Measurements from ENCODE around the gene NUDT9.
"Not testable (repeated sequence)": the region's sequence is repeated elsewhere in the genome, so short reads cannot be mapped to it uniquely, and the experiment has no call there.

The NUDT9 gene

DNA sequence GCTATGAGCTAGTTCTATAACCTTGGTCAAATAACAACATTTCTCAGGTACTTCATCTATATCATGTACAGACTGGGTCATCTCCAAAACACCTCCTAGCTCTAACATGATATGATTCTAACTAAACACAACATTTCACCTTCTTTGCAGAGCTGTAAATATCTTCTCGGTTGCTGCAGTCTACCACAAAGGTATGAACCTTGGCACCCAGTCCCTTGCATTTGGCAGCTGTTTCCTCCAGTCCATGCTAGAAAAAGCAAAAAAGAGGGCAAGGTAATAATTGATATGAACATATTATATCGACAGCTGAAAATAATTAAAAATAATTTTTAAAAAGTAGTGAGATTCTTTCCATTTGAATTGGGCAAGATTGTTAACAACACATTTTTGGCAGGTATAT, 40.3 kb upstream of the NUDT9 start:
- no peak overlapping the region for H3K27ac ChIP-seq (ENCODE audit: low read depth, low read length)
- peaks cover 8% of the 10 kb centered on the region for H3K79me2 ChIP-seq (ENCODE audit: control insufficient read depth, low read length)
- H3K4me1 ChIP-seq (ENCODE audit: control insufficient read depth, low read length), result no peaks in the 10 kb centered on the region
- TF ChIP-seq, protein P1, sequence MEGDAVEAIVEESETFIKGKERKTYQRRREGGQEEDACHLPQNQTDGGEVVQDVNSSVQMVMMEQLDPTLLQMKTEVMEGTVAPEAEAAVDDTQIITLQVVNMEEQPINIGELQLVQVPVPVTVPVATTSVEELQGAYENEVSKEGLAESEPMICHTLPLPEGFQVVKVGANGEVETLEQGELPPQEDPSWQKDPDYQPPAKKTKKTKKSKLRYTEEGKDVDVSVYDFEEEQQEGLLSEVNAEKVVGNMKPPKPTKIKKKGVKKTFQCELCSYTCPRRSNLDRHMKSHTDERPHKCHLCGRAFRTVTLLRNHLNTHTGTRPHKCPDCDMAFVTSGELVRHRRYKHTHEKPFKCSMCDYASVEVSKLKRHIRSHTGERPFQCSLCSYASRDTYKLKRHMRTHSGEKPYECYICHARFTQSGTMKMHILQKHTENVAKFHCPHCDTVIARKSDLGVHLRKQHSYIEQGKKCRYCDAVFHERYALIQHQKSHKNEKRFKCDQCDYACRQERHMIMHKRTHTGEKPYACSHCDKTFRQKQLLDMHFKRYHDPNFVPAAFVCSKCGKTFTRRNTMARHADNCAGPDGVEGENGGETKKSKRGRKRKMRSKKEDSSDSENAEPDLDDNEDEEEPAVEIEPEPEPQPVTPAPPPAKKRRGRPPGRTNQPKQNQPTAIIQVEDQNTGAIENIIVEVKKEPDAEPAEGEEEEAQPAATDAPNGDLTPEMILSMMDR (IDR thresholded peaks at IDR 0.05; ENCODE audit: low read depth, low read length, poor library complexity, severe bottlenecking), result no peak
- no peak for TF ChIP-seq EZH2phosphoT487 (IDR thresholded peaks at IDR 0.05; ENCODE audit: borderline replicate concordance, low read length)
- no peaks in the 10 kb centered on the region for H3F3A ChIP-seq (ENCODE audit: control insufficient read depth, insufficient read depth)
- no peaks in the 10 kb centered on the region for H3K9me3 ChIP-seq (ENCODE audit: control insufficient read depth, insufficient read depth, low read length)
- no peaks in the 10 kb centered on the region for H4K20me1 ChIP-seq (ENCODE audit: control insufficient read depth, insufficient read depth, low read depth, low read length)
- no peaks in the 10 kb centered on the region for H3K9me2 ChIP-seq (replicated peaks; ENCODE audit: control insufficient read depth, low read length)
- H3K36me3 ChIP-seq (ENCODE audit: control insufficient read depth, low read length), result no peaks in the 10 kb centered on the region
- no peak overlapping the region for H3K4me2 ChIP-seq (ENCODE audit: low read length)
- no peak overlapping the region for H3K4me3 ChIP-seq (ENCODE audit: low read length)
- no peaks in the 10 kb centered on the region for H3K27me3 ChIP-seq (ENCODE audit: control insufficient read depth, low read length)

DNA sequence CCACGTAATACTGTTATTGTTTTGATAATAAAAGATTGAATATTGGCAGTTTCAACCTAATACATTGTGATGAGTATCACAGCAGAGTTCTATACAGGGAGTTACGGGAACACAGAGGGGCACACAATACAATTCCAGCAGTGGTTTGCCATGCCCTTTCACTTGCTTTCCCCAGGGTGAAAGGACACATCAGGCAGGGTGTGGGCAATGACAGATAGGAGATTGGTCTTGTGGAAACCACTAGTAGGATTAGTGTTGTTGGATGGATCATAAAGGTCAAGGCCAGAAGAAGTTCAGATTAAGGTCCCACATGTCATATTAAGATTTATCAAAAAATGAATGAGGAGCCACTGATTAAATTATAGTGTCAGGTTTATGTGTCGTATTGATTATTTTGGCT, 39.4 kb upstream of the NUDT9 start:
- Histone ChIP-seq H3K4me3 (ENCODE audit: low read length) (no peak overlapping the region), H3K79me2 (ENCODE audit: control insufficient read depth, low read length) (peaks cover 14% of the 10 kb centered on the region), H3K27ac (ENCODE audit: low read depth, low read length) (no peak overlapping the region), H4K20me1 (ENCODE audit: control insufficient read depth, insufficient read depth, low read depth, low read length) (no peaks in the 10 kb centered on the region), H3K27me3 (ENCODE audit: control insufficient read depth, low read length) (no peaks in the 10 kb centered on the region), H3K4me2 (ENCODE audit: low read length) (no peak overlapping the region), H3K36me3 (ENCODE audit: control insufficient read depth, low read length) (no peaks in the 10 kb centered on the region), H3K4me1 (ENCODE audit: control insufficient read depth, low read length) (no peaks in the 10 kb centered on the region), H3F3A (ENCODE audit: control insufficient read depth, insufficient read depth) (no peaks in the 10 kb centered on the region), H3K9me3 (ENCODE audit: control insufficient read depth, insufficient read depth, low read length) (no peaks in the 10 kb centered on the region), H3K9me2 (replicated peaks; ENCODE audit: control insufficient read depth, low read length) (no peaks in the 10 kb centered on the region)
- TF ChIP-seq, protein P1 (IDR thresholded peaks at IDR 0.05; ENCODE audit: low read depth, low read length, poor library complexity, severe bottlenecking), result no peak
- TF ChIP-seq EZH2phosphoT487 (IDR thresholded peaks at IDR 0.05; ENCODE audit: borderline replicate concordance, low read length), result no peak

DNA sequence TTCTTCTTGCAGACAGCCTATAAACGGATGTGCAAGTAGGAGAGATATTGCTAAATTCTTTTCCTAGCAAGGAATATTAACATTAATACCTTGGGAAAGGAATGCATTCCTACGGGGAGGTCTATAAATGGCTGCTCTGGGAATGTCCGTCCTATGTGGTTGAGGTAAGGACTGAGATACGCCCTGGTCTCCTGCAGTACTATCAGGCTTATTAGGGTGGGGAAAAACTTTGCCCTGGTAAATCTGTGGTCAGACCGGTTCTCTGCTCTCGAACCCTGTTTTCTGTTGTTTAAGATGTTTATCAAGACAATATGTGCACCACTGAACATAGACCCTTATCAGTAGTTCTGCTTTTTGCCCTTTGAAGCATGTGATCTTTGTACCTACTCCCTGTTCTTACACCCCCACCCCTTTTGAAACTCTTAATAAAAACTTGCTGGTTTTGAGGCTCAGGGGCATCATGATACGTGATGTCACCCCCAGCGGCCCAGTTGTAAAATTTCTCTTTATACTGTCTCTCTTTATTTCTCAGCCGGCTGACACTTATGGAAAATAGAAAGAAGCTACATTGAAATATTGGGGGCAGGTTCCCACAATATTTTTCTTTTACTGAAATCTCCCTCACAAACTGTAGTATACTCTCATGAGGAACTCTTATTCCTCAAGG, 37.8 kb upstream of the NUDT9 start:
- not testable (repeated sequence) for H3K27ac ChIP-seq (ENCODE audit: low read depth, low read length); H3K4me3 ChIP-seq (ENCODE audit: low read length); H4K20me1 ChIP-seq (ENCODE audit: control insufficient read depth, insufficient read depth, low read depth, low read length); H3K9me2 ChIP-seq (replicated peaks; ENCODE audit: control insufficient read depth, low read length); H3K27me3 ChIP-seq (ENCODE audit: control insufficient read depth, low read length); H3K36me3 ChIP-seq (ENCODE audit: control insufficient read depth, low read length); H3F3A ChIP-seq (ENCODE audit: control insufficient read depth, insufficient read depth); H3K4me1 ChIP-seq (ENCODE audit: control insufficient read depth, low read length); H3K4me2 ChIP-seq (ENCODE audit: low read length); H3K9me3 ChIP-seq (ENCODE audit: control insufficient read depth, insufficient read depth, low read length)
- H3K79me2 ChIP-seq (ENCODE audit: control insufficient read depth, low read length), result peaks cover 24% of the 10 kb centered on the region

DNA sequence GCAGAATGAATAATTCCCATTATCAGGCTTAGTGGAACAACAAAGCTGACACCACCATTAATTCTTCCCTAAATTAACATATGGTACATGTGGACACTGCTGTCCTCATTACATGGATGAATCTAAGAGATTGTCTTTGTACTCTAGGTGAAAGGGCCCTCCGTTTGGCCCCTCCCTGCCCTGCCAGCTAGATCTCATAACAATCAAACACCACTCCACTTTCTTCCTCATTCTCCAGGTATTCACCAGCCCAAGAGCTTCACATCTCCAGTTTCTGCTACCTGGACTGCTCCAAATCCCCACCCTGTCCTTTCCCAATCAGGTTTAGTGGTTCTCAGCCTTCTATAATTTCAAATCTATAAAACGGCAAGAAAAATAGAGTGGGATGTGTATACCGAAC, 35.1 kb upstream of the NUDT9 start:
- no peaks in the 10 kb centered on the region for H3K36me3 ChIP-seq (ENCODE audit: control insufficient read depth, low read length)

More for the DNA sequence above, 35.1 kb upstream of the NUDT9 start:
- no peak overlapping the region for H3K4me3 ChIP-seq (ENCODE audit: low read length)
- H3K9me3 ChIP-seq (ENCODE audit: control insufficient read depth, insufficient read depth, low read length), result no peaks in the 10 kb centered on the region
- H3F3A ChIP-seq (ENCODE audit: control insufficient read depth, insufficient read depth), result no peaks in the 10 kb centered on the region
- no peaks in the 10 kb centered on the region for H4K20me1 ChIP-seq (ENCODE audit: control insufficient read depth, insufficient read depth, low read depth, low read length)
- H3K27ac ChIP-seq (ENCODE audit: low read depth, low read length), result no peak overlapping the region
- H3K27me3 ChIP-seq (ENCODE audit: control insufficient read depth, low read length), result no peaks in the 10 kb centered on the region; the same call in 1 of the 2 replicates
- no peaks in the 10 kb centered on the region for H3K9me2 ChIP-seq (replicated peaks; ENCODE audit: control insufficient read depth, low read length)
- peaks cover 37% of the 10 kb centered on the region for H3K79me2 ChIP-seq (ENCODE audit: control insufficient read depth, low read length)
- H3K4me1 ChIP-seq (ENCODE audit: control insufficient read depth, low read length), result peaks cover 25% of the 10 kb centered on the region
- TF ChIP-seq, protein P1 (IDR thresholded peaks at IDR 0.05; ENCODE audit: low read depth, low read length, poor library complexity, severe bottlenecking), result no peak
- TF ChIP-seq EZH2phosphoT487 (IDR thresholded peaks at IDR 0.05; ENCODE audit: borderline replicate concordance, low read length), result no peak
- H3K4me2 ChIP-seq (ENCODE audit: low read length), result no peak overlapping the region
